K562 (cell line): ENCODE data around the gene CHCHD1. TPM values are rescaled to one million over a fixed set of nuclear protein-coding genes. Genes with fewer than 3 reads are reported as not detected.
A peak's percentile ranks its signal among the peaks of the same experiment; 100 is the strongest.

Experiments used
- BCL6 ChIP-seq: fragments of 250-450 bp; sonication (Bioruptor Pico); IDR thresholded peaks from 2 replicates; pipeline ENCODE4 v1.4.0; 2020
- BRD4 ChIP-seq: fragments of 200-600 bp; sonication (generic); IDR thresholded peaks from 2 replicates; pipeline ENCODE4 v1.6.1; 2017; ENCODE audit warnings: inconsistent platforms
- COPS2 ChIP-seq: fragments of 450-650 bp; conservative IDR thresholded peaks from 2 replicates; pipeline ENCODE4 v1.6.1; 2016; ENCODE audit warnings: mild to moderate bottlenecking, moderate library complexity
- CREM ChIP-seq: IDR thresholded peaks from 2 replicates; pipeline ENCODE4 v1.6.1; 2014; ENCODE audit warnings: antibody characterized with exemption, low read depth
- HDAC2 ChIP-seq: fragments of 450-650 bp; IDR thresholded peaks from 2 replicates; pipeline ENCODE4 v1.6.1; 2016; ENCODE audit warnings: mild to moderate bottlenecking
- HMGN3 ChIP-seq: IDR thresholded peaks from 2 replicates; pipeline ENCODE4 v1.6.1; 2011; ENCODE audit warnings: borderline replicate concordance, low read depth, mild to moderate bottlenecking, mixed read lengths, low read length; ENCODE audit not compliant: insufficient read length; ENCODE audit errors: extremely low read depth
- HNRNPL ChIP-seq: fragments of 200-400 bp; formaldehyde crosslinking; IDR thresholded peaks from 2 replicates; pipeline ENCODE4 v1.6.1; 2017; ENCODE audit warnings: low read depth, mild to moderate bottlenecking, low read length
- KDM5B ChIP-seq: fragments of 200-600 bp; sonication (generic); IDR thresholded peaks from 2 replicates; pipeline ENCODE4 v1.6.1; 2012; ENCODE audit warnings: low read depth, mild to moderate bottlenecking, moderate library complexity, low read length, control low read depth, inconsistent platforms; ENCODE audit not compliant: insufficient replicate concordance
- PRPF4 ChIP-seq: fragments of 200-400 bp; formaldehyde crosslinking; IDR thresholded peaks from one replicate; pipeline ENCODE4 v1.6.1; 2017; ENCODE audit warnings: low read length, low read depth, mild to moderate bottlenecking; ENCODE audit not compliant: insufficient read depth, poor library complexity, severe bottlenecking
- PTBP1 ChIP-seq: fragments of 200-400 bp; formaldehyde crosslinking; IDR thresholded peaks from 2 replicates; pipeline ENCODE4 v1.6.1; 2017; ENCODE audit warnings: low read depth, low read length
- RBM14 ChIP-seq: fragments of 200-400 bp; formaldehyde crosslinking; IDR thresholded peaks from 2 replicates; pipeline ENCODE4 v1.6.1; 2018; ENCODE audit warnings: low read depth, mild to moderate bottlenecking, low read length, moderate library complexity, borderline replicate concordance; ENCODE audit not compliant: insufficient read depth
- SP2 ChIP-seq: IDR thresholded peaks from 2 replicates; pipeline ENCODE4 v1.6.1; 2011; ENCODE audit warnings: mild to moderate bottlenecking, low read depth, low read length, moderate library complexity; ENCODE audit not compliant: poor library complexity, severe bottlenecking; ENCODE audit errors: extremely low read depth
- TRIM28 ChIP-seq: fragments of 450-650 bp; IDR thresholded peaks from 2 replicates; pipeline ENCODE4 v1.6.1; 2017
- ZNF347 ChIP-seq: fragments of 450-650 bp; formaldehyde crosslinking; IDR thresholded peaks from 2 replicates; pipeline ENCODE4 v1.4.0; 2020; ENCODE audit warnings: low read depth, mild to moderate bottlenecking, moderate library complexity
- ZNF384 ChIP-seq: IDR thresholded peaks from 2 replicates; pipeline ENCODE4 v1.6.1; 2012; ENCODE audit warnings: low read depth, low read length, improper control_type of control experiment
- ZNF778 ChIP-seq: fragments of 450-650 bp; formaldehyde crosslinking; IDR thresholded peaks from 2 replicates; pipeline ENCODE4 v1.4.0; 2020; ENCODE audit warnings: mild to moderate bottlenecking, moderate library complexity
- polyA plus RNA-seq, 8 experiments: library from polyadenylated mRNA; depleted of rRNA in 4 of 8; stranded (reverse) in 5 of 8; unstranded in 3 of 8; fragments of >200 nt; fragmentation: Nextera tagmentation in 2 of 8; fragmentation: Illumina TruSeq in 1 of 8; extraction: Ambion mirVana in 2 of 8; extraction: Trizol in 1 of 8; gene quantifications; 2 replicates each; pipeline versions ENCODE4 v1.2.1 to v1.2.3, GENCODE V29; 2011 to 2014; ENCODE audit warnings: inconsistent platforms in 1 of 8, missing spikeins in 1 of 8
- total RNA-seq, 7 experiments: library from RNA; depleted of rRNA in 6 of 7; stranded (reverse); fragments of >200 nt in 6 of 7; fragmentation: Illumina TruSeq in 2 of 7; extraction: Trizol in 2 of 7; gene quantifications; 2 replicates each; pipeline versions ENCODE4 v1.2.1 to v1.2.3, GENCODE V29; 2011 to 2021; ENCODE audit warnings: low replicate concordance in 1 of 7
- TF ChIP-seq, protein P1 (sequence below): fragments of 250-450 bp; sonication (Bioruptor Pico); IDR thresholded peaks from 2 replicates; pipeline ENCODE4 v1.5.0; 2022; ENCODE audit warnings: mild to moderate bottlenecking
- TF ChIP-seq, protein P2 (sequence below): sonication (generic); formaldehyde crosslinking; IDR thresholded peaks from 2 replicates; pipeline ENCODE4 v1.8.1; 2022; ENCODE audit warnings: missing genetic modification reagents
- TF ChIP-seq, protein P3 (sequence below): sonication (generic); formaldehyde crosslinking; IDR thresholded peaks from 2 replicates; pipeline ENCODE4 v1.8.1; 2023; ENCODE audit warnings: mild to moderate bottlenecking, missing genetic modification reagents
- TF ChIP-seq, protein P4 (sequence below): fragments of 250-450 bp; sonication (Bioruptor Pico); IDR thresholded peaks from 2 replicates; pipeline ENCODE4 v1.5.0; 2020; ENCODE audit warnings: mild to moderate bottlenecking

CHCHD1 gene
- total and polyA plus RNA-seq, 9 of the 15 experiments (the other 6 are each of a cell fraction or from before 2014, with no cell fraction given) = 52.9 to 126 (median 83.4) TPM

DNA sequence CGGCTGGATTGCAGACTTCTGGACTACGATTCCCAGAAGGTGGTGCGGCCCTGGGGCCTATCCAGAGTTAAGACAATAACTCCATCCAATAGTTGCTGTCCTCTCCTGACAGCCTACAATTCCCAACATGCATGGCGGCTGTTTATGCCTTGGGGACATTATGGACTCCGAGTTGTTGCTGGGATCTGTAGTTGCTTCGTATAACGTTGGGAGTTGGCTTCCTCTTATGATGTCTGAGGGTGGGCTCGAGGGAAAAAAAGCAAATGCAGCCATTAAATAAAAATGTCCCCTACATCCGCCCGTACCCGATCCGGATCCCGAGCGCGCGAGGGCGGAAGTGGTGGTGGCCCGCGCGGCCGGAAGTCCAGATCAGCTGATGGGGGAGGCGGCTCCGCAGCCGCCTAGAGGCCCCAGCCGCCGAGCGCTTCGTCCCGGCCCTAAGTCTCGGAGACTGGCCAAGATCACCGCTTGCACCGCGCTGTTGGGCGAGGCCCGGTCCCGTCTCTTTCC is 3.4 kb downstream of the CHCHD1 start, which contains the start of gene ZSWIM8 (continued):
- TF ChIP-seq, protein P1, sequence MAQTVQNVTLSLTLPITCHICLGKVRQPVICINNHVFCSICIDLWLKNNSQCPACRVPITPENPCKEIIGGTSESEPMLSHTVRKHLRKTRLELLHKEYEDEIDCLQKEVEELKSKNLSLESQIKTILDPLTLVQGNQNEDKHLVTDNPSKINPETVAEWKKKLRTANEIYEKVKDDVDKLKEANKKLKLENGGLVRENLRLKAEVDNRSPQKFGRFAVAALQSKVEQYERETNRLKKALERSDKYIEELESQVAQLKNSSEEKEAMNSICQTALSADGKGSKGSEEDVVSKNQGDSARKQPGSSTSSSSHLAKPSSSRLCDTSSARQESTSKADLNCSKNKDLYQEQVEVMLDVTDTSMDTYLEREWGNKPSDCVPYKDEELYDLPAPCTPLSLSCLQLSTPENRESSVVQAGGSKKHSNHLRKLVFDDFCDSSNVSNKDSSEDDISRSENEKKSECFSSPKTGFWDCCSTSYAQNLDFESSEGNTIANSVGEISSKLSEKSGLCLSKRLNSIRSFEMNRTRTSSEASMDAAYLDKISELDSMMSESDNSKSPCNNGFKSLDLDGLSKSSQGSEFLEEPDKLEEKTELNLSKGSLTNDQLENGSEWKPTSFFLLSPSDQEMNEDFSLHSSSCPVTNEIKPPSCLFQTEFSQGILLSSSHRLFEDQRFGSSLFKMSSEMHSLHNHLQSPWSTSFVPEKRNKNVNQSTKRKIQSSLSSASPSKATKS = no peak
- TF ChIP-seq BRD4 = no peak
- TF ChIP-seq PTBP1 = no peak
- no peak for TF ChIP-seq TRIM28
- no peak for TF ChIP-seq SP2
- no peak for TF ChIP-seq RBM14
- TF ChIP-seq ZNF347 (CRISPR knock-in tag) = no peak
- TF ChIP-seq, protein P2, sequence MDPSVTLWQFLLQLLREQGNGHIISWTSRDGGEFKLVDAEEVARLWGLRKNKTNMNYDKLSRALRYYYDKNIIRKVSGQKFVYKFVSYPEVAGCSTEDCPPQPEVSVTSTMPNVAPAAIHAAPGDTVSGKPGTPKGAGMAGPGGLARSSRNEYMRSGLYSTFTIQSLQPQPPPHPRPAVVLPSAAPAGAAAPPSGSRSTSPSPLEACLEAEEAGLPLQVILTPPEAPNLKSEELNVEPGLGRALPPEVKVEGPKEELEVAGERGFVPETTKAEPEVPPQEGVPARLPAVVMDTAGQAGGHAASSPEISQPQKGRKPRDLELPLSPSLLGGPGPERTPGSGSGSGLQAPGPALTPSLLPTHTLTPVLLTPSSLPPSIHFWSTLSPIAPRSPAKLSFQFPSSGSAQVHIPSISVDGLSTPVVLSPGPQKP (CRISPR knock-in tag) = no peak
- TF ChIP-seq BCL6 (CRISPR knock-in tag) = no peak
- no peak for TF ChIP-seq ZNF778
- TF ChIP-seq KDM5B = peak; percentile 71
- no peak for TF ChIP-seq PRPF4
- peak; percentile 62 for TF ChIP-seq CREM
- TF ChIP-seq ZNF384 = no peak
- peak; percentile 96 for TF ChIP-seq HDAC2
- TF ChIP-seq, protein P3, sequence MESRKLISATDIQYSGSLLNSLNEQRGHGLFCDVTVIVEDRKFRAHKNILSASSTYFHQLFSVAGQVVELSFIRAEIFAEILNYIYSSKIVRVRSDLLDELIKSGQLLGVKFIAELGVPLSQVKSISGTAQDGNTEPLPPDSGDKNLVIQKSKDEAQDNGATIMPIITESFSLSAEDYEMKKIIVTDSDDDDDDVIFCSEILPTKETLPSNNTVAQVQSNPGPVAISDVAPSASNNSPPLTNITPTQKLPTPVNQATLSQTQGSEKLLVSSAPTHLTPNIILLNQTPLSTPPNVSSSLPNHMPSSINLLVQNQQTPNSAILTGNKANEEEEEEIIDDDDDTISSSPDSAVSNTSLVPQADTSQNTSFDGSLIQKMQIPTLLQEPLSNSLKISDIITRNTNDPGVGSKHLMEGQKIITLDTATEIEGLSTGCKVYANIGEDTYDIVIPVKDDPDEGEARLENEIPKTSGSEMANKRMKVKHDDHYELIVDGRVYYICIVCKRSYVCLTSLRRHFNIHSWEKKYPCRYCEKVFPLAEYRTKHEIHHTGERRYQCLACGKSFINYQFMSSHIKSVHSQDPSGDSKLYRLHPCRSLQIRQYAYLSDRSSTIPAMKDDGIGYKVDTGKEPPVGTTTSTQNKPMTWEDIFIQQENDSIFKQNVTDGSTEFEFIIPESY = no peak
- no peak for TF ChIP-seq HNRNPL
- TF ChIP-seq, protein P4, sequence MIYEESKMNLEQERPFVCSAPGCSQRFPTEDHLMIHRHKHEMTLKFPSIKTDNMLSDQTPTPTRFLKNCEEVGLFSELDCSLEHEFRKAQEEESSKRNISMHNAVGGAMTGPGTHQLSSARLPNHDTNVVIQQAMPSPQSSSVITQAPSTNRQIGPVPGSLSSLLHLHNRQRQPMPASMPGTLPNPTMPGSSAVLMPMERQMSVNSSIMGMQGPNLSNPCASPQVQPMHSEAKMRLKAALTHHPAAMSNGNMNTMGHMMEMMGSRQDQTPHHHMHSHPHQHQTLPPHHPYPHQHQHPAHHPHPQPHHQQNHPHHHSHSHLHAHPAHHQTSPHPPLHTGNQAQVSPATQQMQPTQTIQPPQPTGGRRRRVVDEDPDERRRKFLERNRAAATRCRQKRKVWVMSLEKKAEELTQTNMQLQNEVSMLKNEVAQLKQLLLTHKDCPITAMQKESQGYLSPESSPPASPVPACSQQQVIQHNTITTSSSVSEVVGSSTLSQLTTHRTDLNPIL (CRISPR knock-in tag) = no peak
- peak; percentile 42 for TF ChIP-seq HMGN3
- TF ChIP-seq COPS2 = no peak
